ENCODE results near the gene LIN7A.

LIN7A gene

GRCh38 chr12:80846952-80847351 is 90.8 kb downstream of the LIN7A start:
- no peaks in the 10 kb centered on the region for H3K27me3 ChIP-seq (replicated peaks; ENCODE audit: control insufficient read depth, insufficient read depth, low read length)
- no peaks in the 10 kb centered on the region for H3K36me3 ChIP-seq (ENCODE audit: control insufficient read depth, insufficient read depth, low read length)
- DNase-seq (ENCODE audit: extremely low read depth, insufficient read length) = no peak
- no peak overlapping the region for H3K4me3 ChIP-seq (replicated peaks; ENCODE audit: low read depth, low read length)
- no peak for TF ChIP-seq CTCF (IDR thresholded peaks at IDR 0.05; ENCODE audit: insufficient read depth, low read length, poor library complexity, severe bottlenecking)

- no peak for DNase-seq (ENCODE audit: extremely low read depth, insufficient read length)
- Histone ChIP-seq H3K4me3 (replicated peaks; ENCODE audit: low read depth, low read length) (no peak overlapping the region), H3K36me3 (ENCODE audit: control insufficient read depth, insufficient read depth, low read length) (no peaks in the 10 kb centered on the region), H3K27me3 (replicated peaks; ENCODE audit: control insufficient read depth, insufficient read depth, low read length) (no peaks in the 10 kb centered on the region)
- TF ChIP-seq CTCF (IDR thresholded peaks at IDR 0.05; ENCODE audit: insufficient read depth, low read length, poor library complexity, severe bottlenecking) = no peak
Measured at GRCh38 chr12:80845639-80846038, 92.1 kb downstream of the LIN7A start.

GRCh38 chr12:80843969-80844368 is 93.8 kb downstream of the LIN7A start:
- Histone ChIP-seq H3K36me3 (ENCODE audit: control insufficient read depth, insufficient read depth, low read length) (no peaks in the 10 kb centered on the region), H3K27me3 (replicated peaks; ENCODE audit: control insufficient read depth, insufficient read depth, low read length) (no peaks in the 10 kb centered on the region), H3K4me3 (replicated peaks; ENCODE audit: low read depth, low read length) (no peak overlapping the region)
- TF ChIP-seq CTCF (IDR thresholded peaks at IDR 0.05; ENCODE audit: insufficient read depth, low read length, poor library complexity, severe bottlenecking) = no peak
- DNase-seq (ENCODE audit: extremely low read depth, insufficient read length) = no peak

- Histone ChIP-seq H3K4me3 (replicated peaks; ENCODE audit: low read depth, low read length) (no peak overlapping the region), H3K36me3 (ENCODE audit: control insufficient read depth, insufficient read depth, low read length) (no peaks in the 10 kb centered on the region), H3K27me3 (replicated peaks; ENCODE audit: control insufficient read depth, insufficient read depth, low read length) (no peaks in the 10 kb centered on the region)
- DNase-seq (ENCODE audit: extremely low read depth, insufficient read length) = no peak
- no peak for TF ChIP-seq CTCF (IDR thresholded peaks at IDR 0.05; ENCODE audit: insufficient read depth, low read length, poor library complexity, severe bottlenecking)
Measured at GRCh38 chr12:80838708-80839107, 99.0 kb downstream of the LIN7A start.

GRCh38 chr12:80838024-80838658 is 99.6 kb downstream of the LIN7A start:
- Histone ChIP-seq H3K27me3 (replicated peaks; ENCODE audit: control insufficient read depth, insufficient read depth, low read length) (no peaks in the 10 kb centered on the region), H3K4me3 (replicated peaks; ENCODE audit: low read depth, low read length) (no peak overlapping the region), H3K36me3 (ENCODE audit: control insufficient read depth, insufficient read depth, low read length) (no peaks in the 10 kb centered on the region)
- no peak for DNase-seq (ENCODE audit: extremely low read depth, insufficient read length)
- TF ChIP-seq CTCF (IDR thresholded peaks at IDR 0.05; ENCODE audit: insufficient read depth, low read length, poor library complexity, severe bottlenecking) = no peak
